GM08714 (cell line): ENCODE data around the gene COPS8.

Source experiments
- H3K4me3 ChIP-seq: fragments of 200-500 bp; sonication (Bioruptor generic); 2 replicates; pipeline ENCODE4 v1.5.1; 2014; ENCODE audit warnings: mild to moderate bottlenecking, low read length, inconsistent platforms
- ZNF274 ChIP-seq: IDR thresholded peaks from 2 replicates; pipeline ENCODE4 v1.6.1; 2012; ENCODE audit warnings: mild to moderate bottlenecking, low read depth, low read length

The COPS8 gene

DNA sequence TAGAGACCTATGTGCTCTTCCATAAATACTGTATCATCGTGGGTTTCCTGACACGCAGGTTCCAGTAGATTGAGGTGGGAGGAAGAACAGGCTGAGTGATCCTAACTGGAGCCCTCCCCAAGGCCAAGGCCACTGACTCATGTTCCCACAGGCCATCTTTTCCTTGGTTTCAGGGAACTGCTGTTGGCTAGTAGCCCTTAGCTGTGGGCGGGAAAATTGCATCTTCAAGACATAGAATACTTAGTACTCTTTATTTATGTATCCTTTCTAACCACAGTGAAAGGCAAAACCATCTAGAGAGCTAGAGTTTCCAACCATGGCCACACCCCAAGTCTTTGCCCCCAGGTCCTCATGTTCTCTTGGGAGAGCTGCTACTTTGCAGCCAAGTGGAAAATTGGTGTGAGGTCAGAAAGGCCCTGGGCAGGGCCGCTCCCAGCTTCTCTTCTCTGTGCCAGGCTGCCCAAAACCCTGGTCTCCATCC, 55.9 kb downstream of the COPS8 start:
- no peak for TF ChIP-seq ZNF274
- no peak overlapping the region for H3K4me3 ChIP-seq

DNA sequence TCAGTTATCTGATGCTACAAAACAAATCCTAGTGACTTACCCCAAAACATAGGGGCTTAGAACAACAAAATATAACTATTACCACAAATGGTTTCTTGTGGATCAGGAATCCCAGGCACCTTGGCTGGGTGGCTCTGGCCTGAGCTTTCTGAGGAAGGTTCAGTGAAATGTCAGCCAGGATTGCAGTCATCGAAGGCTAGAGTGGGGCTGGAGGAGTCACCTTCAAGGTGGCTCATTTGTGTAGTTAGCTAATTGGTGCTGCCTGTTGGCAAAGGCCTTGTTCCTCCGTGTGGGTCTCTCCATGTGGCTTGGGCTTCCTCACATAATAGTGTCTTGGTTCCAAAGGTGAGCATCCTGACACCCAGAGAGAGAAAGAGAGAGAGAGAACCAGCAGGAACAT, 57.4 kb downstream of the COPS8 start:
- no peak for TF ChIP-seq ZNF274
- no peak overlapping the region for H3K4me3 ChIP-seq

DNA sequence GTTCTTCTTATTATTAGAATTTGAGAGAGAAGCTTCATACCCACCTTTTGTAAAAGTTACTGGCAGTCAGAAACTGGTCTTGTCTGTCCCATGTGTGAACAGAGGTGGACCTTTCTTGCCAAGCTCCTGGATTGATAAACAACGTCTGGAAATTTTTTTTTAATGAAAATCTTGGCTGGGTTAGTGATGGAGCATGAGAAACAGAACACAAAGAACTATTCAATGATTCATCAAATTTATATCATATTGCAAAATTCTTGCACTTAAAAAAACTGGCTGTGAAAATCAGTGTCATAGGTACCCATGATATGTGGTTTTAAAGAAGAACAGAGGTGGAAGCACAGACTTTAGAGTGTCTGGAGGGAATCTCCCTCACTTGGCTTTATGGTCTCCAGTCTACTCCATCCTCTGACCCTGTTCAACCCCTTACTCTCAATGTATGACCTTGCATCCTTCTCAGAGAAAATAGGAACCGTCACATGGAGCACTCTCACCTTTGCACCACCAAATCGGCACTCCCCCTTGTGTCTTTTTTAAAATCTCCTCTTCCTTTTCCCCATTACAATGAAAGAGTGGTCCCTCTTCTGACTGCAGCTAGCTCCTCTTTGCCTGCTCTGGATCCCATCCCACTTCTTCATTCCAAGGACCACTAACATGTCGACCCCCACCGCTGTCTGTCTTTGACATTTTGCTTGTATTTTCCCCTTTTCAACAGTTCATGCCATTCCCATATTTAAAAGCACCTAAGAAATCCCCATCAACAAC, 58.2 kb downstream of the COPS8 start:
- TF ChIP-seq ZNF274 = no peak

DNA sequence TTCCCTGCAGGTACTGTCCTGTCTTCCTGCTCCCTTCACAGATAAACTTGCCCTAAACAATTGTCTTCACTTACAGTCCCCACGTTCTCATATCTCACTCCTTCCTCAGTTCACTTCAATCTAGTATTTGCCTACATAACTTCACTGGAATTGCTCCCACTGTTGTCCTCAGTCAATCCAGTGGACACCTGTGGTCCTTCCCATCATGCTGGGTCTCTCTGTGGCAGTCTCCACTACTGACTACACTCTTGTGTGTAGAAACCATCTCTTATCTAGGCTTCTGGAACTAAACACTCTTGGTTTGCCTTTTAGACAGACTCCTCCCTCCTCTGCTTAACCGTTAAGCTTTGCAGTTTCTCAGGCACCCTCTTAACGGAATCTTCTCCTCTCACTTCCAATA, 58.8 kb downstream of the COPS8 start:
- no peak for TF ChIP-seq ZNF274

More for the DNA sequence above, 58.2 kb downstream of the COPS8 start:
- no peak overlapping the region for H3K4me3 ChIP-seq

DNA sequence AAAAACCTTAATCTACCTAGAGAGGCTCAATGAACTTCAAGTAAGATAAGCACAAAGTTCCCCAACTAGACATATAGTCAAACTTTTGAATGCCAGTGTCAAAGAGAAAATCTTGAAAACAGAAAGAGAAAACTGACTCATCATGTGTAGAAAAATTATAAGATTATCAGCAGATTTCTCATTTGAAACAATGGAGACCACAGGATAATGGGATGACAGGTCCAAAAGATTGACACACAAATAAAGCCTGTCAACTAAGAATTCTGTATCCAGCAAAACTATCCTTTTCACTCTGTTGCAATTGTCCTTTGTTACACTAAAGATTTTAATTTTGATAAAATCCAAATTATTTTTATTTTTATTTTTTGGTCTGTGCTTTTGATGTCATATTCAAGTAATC, 61.6 kb downstream of the COPS8 start:
- TF ChIP-seq ZNF274 = no peak
- H3K4me3 ChIP-seq = no peak overlapping the region

More for the DNA sequence above, 58.8 kb downstream of the COPS8 start:
- H3K4me3 ChIP-seq = no peak overlapping the region

DNA sequence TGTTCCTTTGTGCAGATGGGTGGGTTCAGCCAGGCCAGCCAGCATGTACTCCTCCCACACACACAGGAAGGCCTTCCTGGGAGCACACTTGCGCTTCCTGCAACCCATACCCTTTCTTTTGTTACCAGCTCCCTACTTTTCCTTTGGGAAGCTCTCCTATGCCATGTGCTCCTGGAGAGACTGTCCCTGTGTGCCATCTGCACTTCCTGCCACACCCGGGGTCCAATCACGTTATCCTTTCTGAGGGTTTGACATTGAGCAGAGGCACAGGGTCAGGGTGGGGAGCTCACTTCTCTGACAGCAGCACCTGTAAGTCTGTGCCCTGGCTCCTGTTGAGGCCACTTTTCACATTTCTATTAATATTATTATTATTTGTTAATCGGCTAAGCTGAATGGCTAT, 62.9 kb downstream of the COPS8 start:
- no peak overlapping the region for H3K4me3 ChIP-seq
- no peak for TF ChIP-seq ZNF274

DNA sequence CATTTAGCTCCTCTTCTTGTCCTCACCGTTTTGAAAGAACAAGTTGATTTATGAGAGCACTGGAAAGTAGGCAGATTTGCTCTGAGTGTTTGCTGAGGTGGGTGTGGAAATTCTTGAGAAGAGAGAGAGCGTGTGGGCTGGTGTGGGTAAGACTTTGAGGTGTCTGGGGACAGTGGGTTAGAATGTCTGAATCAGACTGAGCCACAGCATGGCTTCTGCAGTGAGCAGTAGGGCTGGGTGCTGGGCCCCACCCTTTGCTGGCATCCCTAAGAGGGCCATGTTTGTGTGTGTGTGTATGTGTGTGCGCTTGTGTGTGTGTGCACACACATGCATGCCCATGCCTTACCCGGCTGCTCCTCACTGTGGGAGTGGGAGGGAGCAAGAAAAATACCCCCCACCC, 63.7 kb downstream of the COPS8 start:
- H3K4me3 ChIP-seq = no peak overlapping the region
- no peak for TF ChIP-seq ZNF274
